G401.6 (cell line): ENCODE data around the gene PDE6A.
"Not testable (repeated sequence)": the region's sequence is repeated elsewhere in the genome, so short reads cannot be mapped to it uniquely, and the experiment has no call there.

Experiments
- FAIRE-seq: peaks from 2 replicates; lab custom pipeline; 2012; peaks lifted over from hg19 to GRCh38; lab: Jason Lieb, UNC

Gene PDE6A

GRCh38 chr5:149858481-149858880, 86.1 kb downstream of the PDE6A start:
- FAIRE-seq, result not testable (repeated sequence)

GRCh38 chr5:149857499-149857898, 87.1 kb downstream of the PDE6A start:
- FAIRE-seq, result no peak

GRCh38 chr5:149855366-149855765, 89.2 kb downstream of the PDE6A start:
- FAIRE-seq, result no peak

- no peak for FAIRE-seq
These were observed 89.7 kb downstream of the PDE6A start for GRCh38 chr5:149854866-149855265.

GRCh38 chr5:149853701-149854100, 90.9 kb downstream of the PDE6A start:
- FAIRE-seq, result no peak

GRCh38 chr5:149853331-149853648, 91.3 kb downstream of the PDE6A start:
- no peak for FAIRE-seq

- FAIRE-seq, result peak; percentile 71
These were observed 91.8 kb downstream of the PDE6A start for GRCh38 chr5:149852641-149853330.

GRCh38 chr5:149851211-149851610, 93.4 kb downstream of the PDE6A start:
- no peak for FAIRE-seq

- FAIRE-seq, result no peak
These were observed 94.4 kb downstream of the PDE6A start for GRCh38 chr5:149849966-149850910.

GRCh38 chr5:149849280-149849965, 95.2 kb downstream of the PDE6A start:
- FAIRE-seq, result no peak

GRCh38 chr5:149847611-149848010, 97.0 kb downstream of the PDE6A start:
- FAIRE-seq, result no peak

- no peak for FAIRE-seq
These were observed 98.6 kb downstream of the PDE6A start for GRCh38 chr5:149846021-149846420.

- FAIRE-seq, result no peak
These were observed 99.0 kb downstream of the PDE6A start for GRCh38 chr5:149845601-149846000.

- FAIRE-seq, result no peak
These were observed 102.5 kb downstream of the PDE6A start for GRCh38 chr5:149841851-149842793.

GRCh38 chr5:149840226-149840825, 104.3 kb downstream of the PDE6A start:
- no peak for FAIRE-seq

GRCh38 chr5:149839761-149840160, 104.8 kb downstream of the PDE6A start:
- FAIRE-seq, result no peak

GRCh38 chr5:149838881-149839739, 105.5 kb downstream of the PDE6A start:
- FAIRE-seq, result no peak

GRCh38 chr5:149837680-149838269, 106.8 kb downstream of the PDE6A start:
- FAIRE-seq, result no peak

- FAIRE-seq, result no peak
These were observed 108.0 kb downstream of the PDE6A start for GRCh38 chr5:149836451-149837139.
